Lung microvascular endothelial cell (primary cell): Measurements from ENCODE around the gene FRRS1L. TPM values are rescaled to one million over a fixed set of nuclear protein-coding genes. Genes with fewer than 3 reads are reported as not detected.
A peak's percentile ranks its signal among the peaks of the same experiment; 100 is the strongest.

Experiments
- DNase-seq, 2 donors: peaks; one replicate each; pipeline versions ENCODE4 v3.0.0 to v3.0.0-alpha.2; 2010; ENCODE audit warnings: low read depth in 2 of 2
- total RNA-seq: library from RNA; depleted of rRNA; stranded (reverse); fragments of >200 nt; gene quantifications from 2 replicates; pipeline ENCODE4 v1.2.1, GENCODE V29; 2014

FRRS1L gene, protein sequence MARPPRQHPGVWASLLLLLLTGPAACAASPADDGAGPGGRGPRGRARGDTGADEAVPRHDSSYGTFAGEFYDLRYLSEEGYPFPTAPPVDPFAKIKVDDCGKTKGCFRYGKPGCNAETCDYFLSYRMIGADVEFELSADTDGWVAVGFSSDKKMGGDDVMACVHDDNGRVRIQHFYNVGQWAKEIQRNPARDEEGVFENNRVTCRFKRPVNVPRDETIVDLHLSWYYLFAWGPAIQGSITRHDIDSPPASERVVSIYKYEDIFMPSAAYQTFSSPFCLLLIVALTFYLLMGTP
- total RNA-seq: under 0.01 TPM in 1 of 2 replicates, not detected in the other

DNA sequence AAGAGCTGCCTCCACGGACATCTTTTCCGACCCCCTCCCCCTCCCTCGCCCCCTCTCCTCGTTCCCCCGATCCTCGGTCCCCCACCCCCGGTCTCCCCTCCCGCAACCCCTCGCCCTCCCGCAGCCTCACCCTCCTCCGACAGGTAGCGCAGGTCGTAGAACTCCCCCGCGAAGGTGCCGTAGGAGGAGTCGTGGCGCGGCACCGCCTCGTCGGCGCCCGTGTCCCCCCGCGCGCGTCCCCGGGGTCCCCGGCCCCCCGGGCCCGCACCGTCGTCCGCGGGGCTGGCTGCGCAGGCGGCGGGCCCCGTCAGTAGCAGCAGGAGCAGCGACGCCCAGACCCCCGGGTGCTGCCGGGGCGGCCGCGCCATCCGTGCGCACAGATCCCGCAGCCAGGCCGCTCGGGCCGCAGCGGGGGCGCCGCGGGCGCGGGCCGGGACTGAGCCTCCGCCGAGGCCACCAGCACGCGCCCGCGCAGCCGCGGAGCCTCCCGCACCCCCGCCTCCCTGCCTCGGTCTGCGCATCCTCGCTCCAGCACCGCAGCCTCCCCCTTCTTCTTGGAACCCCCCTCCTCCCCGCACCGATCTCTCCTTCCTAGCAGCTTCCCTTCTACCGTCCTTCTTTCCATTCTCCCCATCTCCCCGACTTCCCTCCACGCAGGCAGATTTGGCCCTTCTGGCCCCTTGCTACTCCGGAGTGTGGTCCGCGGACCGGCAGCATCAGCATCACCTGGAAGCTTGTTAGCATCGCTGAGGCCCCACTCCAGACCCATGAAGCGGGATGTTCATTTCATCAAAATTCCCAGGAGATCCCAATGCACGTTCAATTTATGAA is at the start of gene FRRS1L:
TSS of gene FRRS1L (minus strand) at position 479 of the 831 bp plus-strand sequence. CDS start at position 368, 111 bp downstream.
- no peak for DNase-seq

- DNase-seq: no peak
Observed at GRCh38 chr9:109214414-109214813, 47.4 kb upstream of the FRRS1L start.

GRCh38 chr9:109213285-109214121 is 46.5 kb upstream of the FRRS1L start:
- no peak for DNase-seq

DNA sequence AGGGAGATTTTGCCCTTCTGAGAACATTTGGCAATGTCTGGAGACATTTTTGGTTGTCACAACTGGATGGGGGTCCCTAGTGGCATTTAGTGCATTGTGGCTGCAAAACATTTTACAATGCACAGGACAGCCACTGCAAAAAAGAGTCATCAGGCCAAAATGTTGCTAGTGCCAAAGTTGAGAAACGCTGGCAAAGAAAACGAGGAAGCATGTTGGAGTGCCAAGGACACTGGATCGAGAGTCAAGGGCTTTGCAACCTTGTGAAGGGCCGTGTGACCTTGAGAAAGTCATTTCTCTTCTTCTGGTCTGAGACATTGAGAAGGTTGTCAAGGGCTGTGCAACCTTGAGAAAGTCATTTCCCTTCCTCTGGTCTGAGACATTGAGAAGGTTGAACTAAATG is 45.7 kb upstream of the FRRS1L start:
- no peak for DNase-seq

DNA sequence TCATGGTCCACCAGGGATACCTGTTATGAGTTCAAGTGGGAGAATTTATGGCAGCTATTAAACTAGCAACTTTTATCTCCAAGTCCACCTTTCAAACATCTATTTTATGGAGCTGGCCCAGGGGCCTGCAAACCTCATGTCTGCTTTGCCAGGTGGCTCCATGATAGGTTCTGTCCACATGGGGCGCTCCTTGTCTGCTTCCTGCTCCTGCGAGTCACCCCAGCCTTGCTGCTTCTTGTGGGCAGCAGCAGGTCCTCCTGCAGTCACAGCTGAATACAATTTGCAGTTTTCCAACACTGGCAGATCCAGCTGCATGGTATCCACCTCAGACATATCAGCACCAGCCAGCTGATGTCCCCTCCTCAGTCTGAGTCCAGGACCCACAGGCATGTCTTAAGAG is 39.6 kb upstream of the FRRS1L start:
- no peak for DNase-seq

- no peak for DNase-seq
Observed at GRCh38 chr9:109205526-109205925, 38.5 kb upstream of the FRRS1L start.

- DNase-seq: no peak
Observed at GRCh38 chr9:109203761-109204360, 36.8 kb upstream of the FRRS1L start.

DNA sequence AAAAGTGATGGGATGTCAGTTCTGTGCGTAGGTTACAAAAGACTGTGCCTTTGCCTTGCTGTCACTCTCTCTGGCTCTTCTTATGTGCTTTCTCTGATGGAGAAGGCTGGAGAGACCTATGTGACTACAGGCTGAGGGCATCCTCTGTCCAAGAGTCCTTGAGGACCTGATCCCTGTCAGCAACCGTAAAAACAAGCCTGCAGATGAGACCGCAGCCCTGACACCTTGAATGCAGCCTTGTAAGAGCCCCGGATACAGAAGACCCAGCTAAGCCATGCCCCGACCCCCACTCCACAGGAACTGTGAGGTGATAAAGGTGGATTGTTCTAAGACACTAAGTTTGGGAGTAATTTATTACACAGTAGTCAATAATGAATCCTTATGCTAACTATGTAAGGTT is 32.6 kb upstream of the FRRS1L start:
- DNase-seq: no peak

DNA sequence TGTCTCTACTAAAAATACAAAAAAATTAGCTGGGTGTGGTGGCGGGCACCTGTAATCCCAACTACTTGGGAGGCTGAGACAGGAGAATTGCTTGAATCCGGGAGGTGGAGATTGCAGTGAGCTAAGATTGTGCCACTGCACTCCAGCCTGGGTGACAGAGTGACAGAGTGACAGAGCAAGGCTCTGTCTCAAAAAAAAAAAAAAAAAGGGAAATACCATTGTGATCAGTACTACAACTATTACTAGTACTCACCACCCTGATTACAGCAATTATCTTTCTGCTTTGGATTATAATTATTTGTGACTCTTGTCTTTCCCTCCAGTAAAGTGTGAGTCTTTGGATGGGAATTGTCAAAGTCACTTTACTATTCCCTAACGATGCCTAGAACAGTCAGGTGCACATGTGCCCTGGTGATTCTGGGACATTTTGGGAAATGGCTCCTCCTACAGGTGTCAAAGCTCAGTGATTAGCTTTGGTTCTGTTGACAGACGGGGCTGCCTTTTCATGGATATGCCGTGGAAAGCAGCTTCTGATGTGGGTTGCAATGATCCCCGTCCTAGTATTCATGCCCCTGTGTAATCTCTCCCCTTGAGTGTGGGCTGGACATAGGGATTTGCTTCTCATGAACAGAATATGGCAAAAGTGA is 31.8 kb upstream of the FRRS1L start:
- DNase-seq: peak in 1 of 2 donors; percentile 20

- DNase-seq: no peak
Observed at GRCh38 chr9:109193974-109194556, 27.0 kb upstream of the FRRS1L start.

- peak; percentile 13 to 23 for DNase-seq
Observed at GRCh38 chr9:109192732-109193361, 25.8 kb upstream of the FRRS1L start.

DNA sequence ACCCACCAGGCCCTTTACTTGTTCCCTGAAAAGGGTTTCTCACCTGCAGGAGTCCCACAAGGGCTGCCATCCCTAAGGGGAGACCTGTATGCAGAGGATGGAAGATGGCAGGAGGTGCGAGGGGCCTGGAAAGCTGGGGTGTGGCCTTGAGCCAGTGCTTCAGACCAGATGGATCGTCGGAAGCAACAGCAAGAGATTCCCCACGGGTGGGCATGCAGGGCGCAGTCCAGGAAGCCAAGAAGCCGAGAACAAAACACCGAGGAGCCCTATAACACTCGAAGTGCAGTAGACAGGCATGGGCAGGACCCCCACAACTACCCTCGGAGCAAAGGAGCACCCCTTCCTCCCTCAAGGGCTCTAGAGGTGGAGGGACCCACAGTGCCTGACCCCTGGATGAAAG is 24.7 kb upstream of the FRRS1L start:
- DNase-seq: no peak

DNA sequence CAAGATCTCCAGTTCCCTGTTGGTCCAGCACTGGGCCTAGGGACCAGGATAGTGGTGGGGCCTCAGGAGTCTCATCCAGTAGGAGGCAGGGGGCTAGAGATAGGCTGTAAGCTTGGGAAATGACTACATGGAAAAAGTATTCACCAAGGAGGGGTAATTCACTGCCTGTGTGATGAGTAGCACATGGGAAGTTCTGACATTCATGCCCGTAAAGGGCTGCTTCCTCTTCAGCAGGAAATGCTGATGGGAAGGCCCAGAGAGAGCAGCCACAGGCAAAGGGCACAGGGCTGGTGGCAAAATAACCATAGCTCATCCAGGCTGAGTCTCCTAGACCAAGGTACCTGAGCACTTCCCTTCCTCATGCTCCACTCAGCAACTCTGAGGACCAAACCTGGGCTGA is 23.1 kb upstream of the FRRS1L start:
- DNase-seq: peak; percentile 44 to 49

GRCh38 chr9:109186857-109187520 is 19.9 kb upstream of the FRRS1L start:
- DNase-seq: no peak

DNA sequence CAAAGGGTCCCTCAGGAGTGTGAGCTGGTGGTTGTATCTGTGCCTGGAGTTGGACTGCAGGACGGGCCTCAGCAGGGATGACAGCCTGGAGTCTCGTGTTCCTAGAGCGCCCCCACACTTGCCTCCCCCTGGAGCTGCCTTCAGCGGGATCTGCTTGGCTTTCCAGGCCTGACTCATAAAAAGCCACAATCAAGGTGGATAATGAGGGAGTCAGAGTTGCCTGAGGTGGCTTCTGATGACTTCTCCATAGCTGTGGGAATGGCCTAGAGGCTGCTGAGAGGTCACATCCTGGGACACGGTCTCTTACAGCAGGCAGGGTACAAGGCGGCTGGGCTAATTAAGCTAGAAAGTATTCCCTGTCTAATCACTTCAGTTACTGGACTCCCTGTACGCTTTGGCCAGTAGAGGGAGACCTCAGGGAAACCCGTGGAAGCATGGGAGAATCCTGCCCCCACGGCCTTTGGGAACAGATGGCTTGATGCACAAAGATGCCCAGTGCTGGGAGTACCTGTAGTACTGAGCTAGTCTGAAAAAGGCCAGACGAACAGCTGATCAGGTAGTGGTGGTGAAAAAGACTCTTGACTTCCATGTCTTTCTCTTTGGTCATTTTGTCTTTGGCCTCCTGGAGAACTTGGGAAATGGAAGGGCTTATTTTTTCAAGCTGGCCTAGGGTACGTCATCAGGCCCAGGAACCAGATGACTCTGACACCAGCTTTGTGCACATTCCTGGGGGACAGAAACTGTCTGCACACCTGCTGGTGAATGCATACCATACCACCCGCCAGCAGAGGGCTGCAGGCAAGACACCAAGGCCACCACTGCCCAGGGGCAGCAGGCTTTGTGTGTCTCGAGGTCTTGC is 16.1 kb upstream of the FRRS1L start:
- peak; percentile 51 to 53 for DNase-seq

DNA sequence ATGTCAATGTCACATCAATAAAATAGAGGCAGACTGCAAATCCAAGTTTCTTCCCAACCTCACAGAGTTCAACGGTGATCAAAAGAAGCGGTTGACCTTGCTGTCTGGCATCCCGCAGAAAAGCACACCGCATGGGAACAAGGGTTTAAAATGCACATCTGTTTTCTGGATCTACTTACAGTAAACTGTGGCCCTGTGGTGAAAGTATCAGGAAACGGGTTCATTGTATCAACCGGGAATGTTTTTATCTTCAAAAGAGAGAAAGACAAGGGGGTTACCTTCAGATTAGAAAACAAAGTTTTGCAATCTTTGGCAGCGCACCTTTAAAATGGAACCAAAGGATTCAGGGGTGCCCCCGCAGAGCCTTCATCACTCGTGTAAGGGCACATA is 15.5 kb upstream of the FRRS1L start:
- DNase-seq: no peak

DNA sequence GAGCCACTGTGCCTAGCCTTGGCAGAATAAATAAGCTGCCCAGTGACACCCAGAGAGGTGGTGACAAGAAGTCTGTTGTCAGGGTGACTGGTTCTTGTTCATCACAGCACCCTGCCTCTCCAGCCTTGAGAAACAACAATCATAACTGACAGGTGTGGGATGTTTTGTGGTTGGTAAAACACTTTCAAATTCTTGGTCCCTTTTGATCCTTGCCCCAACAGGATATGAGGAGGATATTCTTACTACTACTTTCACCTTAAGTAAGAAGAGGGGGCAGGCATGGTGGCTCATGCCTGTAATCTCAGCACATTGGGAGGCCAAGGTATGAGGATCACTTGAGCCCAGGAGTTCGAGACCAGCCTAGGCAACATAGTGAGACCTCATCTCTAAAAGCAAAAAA is 14.2 kb upstream of the FRRS1L start:
- no peak for DNase-seq

GRCh38 chr9:109179801-109180523 is 12.9 kb upstream of the FRRS1L start:
- DNase-seq: no peak
